GM04503 (cell line): ENCODE results near the gene RDX.

ENCODE experiments used
- DNase-seq: peaks from one replicate; pipeline ENCODE4 v3.0.0-alpha.2; 2012; ENCODE audit warnings: low read depth

RDX gene

DNA sequence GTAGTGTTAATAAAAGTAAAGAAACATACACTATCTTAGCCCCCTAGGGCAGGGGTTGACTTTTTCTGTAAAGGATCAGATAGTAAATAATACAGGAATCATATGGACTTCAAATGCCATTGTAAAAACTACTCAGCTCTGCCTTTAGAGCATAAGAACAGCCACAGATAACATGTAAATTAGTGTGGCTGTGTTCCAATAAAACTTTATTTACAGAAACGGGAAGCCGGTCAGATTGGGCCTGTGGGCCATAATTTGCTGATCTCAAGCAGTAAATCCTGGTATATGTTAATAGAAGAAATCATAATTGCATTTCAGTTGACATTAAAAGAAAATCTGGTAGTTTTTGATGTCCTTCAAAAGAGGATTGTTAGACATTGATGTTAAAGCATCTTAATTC is 126.7 kb downstream of the RDX start:
- no peak for DNase-seq

DNA sequence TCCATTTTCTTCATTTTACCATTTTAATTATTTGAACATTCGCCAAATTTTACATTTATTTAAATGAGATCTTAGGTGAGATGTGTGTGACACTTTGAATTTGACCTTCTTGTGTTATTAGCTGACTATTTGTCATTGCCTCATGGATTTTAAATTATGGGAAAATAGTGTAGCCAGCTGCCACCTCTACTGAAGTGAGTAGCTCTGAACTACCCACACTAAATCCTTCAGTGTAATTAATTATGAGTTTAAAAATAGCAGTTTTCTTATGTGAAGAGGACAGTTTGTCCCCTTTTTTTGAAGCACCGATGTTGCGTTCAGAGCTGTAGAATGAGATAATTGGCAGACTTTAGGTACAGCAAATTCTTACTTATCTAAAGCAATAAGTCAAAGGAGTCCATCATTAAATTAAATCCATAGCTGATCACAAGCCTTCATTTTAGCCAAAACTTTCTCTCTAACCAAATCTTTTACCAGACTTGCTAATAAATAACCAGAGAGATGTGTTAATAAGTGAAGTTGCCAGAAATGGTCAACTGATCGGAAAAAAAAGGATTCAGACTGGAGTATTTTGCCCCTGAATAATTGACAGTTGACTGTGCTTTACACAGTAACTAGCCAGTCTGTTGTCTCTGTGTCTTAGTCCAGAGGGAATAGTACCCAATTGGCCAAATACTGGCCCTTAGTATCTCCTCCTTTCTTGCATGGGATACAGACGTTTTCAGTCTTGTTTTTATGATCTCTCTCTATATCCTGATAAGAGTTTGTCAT is 128.2 kb downstream of the RDX start:
- DNase-seq, result no peak

DNA sequence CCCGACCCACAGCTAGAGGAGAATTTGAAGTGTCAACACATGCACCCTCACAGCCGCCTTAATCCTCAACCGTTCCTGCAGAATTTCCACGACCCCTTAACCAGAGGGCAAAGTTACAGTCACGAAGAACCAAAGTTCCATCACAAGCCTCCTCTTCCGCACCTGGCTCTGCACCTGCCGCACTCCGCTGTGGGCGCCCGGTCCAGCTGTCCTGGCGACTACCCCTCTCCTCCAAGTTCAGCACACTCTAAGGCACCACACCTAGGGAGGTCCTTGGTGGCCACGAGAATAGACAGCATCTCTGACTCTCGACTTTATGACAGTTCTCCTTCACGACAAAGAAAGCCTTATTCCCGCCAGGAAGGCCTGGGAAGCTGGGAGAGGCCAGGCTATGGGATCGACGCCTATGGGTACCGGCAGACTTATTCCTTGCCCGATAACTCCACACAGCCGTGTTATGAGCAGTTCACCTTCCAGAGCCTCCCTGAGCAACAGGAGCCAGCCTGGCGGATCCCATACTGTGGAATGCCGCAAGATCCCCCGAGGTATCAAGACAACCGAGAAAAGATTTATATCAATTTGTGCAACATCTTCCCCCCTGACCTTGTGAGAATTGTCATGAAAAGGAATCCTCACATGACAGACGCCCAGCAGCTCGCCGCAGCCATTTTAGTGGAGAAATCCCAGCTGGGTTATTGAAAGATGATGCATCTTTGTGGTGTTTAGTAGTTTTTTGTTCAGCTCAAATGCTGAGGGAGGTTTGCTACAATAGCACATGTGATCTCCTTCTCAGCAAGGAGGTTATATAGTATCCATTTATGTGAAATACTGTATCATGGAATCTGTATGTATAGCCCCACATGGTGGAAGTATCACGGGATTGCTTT is 131.1 kb downstream of the RDX start:
- no peak for DNase-seq

DNA sequence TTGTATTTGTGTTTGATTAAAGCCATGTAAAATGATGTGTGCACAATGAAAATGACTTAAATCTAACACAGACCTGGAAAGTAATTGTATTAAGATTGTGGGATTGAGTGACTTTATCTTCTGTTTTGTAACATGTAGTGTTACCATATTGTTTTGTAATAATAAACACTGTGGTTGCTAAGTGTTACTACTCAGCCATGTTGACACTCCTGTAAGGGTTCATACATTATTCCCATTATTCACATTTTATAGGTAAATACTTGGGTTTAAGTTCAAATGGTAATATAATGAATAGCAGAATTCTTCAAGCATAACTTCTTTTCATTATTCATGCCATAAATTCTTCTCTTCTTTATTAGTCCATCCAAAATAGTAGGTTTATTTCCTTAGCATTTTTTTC is 134.2 kb downstream of the RDX start:
- no peak for DNase-seq

DNA sequence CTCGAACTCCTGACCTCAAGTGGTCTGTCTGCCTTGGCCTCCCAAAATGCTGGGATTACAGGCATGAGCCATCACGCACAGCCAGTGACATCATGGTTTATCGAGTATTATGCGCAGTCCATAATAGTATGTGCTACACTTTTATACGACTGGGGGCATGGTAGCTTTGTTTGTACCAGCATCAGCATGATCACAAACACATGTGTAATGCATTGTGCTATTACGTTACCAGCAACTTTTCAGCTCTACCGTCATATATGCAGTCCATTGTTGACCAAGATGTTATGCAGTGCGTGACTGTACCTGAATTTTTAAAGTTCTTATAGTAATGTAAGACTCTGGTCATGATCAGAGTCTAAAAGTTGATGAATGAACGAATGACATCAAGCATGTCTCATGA is 135.4 kb downstream of the RDX start:
- no peak for DNase-seq

DNA sequence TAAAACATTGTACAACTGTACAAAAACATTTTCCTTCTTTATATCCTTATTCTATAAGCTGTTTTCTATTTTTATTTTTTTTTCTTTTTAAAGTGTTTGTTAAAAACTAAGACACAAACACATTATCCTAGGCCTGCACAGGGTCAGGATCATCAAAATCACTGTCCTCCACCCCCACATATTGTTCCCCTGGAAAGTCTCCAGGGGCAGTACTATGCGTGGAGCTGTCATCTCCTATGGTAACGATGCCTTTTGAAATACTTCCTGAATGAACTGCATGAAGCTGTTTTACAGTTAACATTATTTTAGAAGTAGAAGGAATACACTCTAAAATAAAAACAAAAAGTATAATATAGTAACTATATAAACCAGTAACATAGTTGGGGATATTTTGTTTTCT is 136.0 kb downstream of the RDX start:
- DNase-seq, result no peak

DNA sequence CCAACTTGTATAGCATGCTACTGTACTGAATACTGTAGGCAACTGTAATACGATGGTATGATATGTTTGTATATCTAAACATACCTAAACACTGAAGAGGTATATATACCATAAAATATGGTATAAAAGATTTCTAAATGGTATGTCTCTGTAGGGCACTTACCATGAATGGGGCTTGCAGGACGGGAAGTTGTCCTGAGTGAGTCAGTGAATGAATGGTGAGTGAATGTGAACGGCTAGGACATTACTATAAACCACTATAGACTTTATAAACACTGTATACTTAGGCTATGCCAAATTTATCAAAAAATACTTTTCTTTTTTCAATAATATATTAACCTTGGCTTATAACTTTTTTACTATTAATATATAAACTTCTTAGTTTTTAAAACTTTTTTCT is 136.4 kb downstream of the RDX start:
- DNase-seq, result no peak

DNA sequence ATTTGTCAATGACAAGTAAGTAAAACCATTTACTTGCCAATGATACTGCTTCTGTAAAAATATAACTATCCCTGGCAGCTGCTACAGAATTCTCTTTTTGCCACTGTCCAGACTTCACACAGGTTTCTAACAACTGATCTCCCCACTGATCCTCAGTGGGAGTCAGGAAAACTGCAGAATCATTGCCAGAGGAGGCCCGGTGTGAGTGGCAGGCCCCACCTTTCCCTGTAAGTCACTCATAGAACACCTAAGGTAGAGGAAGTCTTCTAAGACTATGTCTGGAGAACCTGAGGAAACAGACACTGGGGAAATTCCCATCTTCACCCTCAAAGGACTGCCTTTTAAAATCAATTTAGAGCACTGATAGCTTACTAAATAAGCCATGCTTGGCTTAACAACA is 136.9 kb downstream of the RDX start:
- no peak for DNase-seq

DNA sequence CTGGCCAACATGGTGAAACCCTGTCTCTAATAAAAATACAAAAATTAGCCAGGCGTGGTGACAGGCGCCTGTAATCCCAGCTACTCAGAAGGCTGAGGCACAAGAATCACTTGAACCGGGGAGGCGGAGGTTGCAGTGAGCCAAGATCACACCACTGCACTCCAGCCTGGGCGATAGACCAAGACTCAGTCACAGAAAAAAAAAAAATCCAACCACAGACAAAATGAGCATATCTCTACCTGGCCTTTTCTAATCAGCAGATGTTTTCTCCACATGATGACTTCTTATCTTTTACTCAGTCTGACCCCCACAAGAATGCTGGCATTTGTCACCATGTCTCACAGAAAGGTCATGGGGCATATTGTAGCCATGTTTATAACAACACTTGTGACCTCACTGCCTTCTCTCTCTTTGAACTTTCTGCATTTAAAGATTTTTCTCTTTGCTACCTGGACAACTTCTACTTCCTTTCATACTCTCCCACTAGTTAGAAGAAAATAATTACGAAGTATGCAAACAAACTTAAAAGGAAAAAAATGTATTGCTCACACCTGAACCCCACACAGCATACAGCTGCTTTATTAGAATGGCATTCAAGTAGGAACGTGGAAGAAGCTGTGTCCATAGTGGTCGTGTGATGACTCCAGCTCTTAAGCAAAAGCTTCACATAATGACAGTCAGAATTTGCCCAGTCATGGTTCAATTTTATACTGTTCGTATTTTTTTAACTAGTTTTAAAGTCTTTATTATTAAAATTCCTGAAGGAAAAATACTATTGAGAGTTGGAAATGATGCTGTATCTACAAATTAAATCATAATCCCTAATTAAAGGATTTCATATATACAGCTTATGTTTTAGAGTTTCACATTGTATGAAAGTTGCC is 137.9 kb downstream of the RDX start:
- DNase-seq, result no peak

DNA sequence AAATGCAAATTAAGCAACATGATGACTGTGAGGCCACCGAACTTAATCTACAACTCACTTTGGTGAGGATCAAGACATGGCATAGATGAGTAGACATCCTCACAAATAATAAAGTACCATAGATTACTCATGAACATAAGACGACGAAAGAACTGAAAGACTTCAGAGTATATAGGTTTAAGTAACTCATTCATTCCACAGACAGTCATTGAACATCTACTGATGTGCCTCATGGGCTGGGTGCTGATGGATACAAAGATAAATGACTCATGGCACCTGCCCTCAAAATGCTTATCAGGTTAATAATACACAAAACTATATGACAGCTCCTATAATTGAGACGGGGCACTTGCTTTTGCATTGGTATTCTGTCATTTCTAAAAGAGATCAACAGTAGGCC is 139.9 kb downstream of the RDX start:
- no peak for DNase-seq

DNA sequence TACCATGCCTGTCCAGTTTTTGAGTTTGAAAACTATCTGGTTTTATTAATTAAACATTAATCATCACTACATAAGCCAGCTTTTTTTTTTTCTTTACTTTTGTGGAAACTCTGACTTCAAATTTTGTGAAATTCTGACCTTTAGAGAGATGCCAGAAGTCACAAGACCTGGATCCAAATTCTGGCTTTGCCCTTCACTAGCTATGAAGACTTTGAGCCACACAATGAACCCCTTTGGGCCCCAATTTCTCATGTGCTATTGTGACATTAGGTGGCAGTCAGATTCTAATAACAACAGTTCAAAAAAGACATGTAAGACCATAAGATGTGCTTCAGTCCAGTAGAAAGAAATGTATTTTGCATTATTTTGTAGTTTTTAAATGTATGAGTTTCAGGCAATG is 142.9 kb downstream of the RDX start:
- DNase-seq, result no peak

DNA sequence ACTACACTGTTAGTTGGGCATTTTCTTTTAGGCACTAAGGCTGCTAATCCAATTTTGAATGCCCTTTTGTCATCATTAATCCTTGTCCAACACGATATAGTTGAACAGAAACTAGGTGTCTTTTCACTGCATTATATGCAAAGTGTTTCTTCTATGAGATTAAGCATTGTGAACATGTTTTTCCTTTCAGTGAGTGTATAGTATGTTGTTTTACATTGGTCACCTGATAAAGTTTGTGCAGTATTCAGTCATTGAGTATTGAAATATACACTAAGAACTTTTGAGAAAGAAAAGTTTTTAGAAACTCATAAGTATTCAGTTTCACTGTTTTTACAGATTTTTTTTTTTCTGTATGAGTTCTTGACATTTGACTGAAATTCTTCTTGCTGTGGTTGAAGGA is 144.2 kb downstream of the RDX start:
- no peak for DNase-seq

DNA sequence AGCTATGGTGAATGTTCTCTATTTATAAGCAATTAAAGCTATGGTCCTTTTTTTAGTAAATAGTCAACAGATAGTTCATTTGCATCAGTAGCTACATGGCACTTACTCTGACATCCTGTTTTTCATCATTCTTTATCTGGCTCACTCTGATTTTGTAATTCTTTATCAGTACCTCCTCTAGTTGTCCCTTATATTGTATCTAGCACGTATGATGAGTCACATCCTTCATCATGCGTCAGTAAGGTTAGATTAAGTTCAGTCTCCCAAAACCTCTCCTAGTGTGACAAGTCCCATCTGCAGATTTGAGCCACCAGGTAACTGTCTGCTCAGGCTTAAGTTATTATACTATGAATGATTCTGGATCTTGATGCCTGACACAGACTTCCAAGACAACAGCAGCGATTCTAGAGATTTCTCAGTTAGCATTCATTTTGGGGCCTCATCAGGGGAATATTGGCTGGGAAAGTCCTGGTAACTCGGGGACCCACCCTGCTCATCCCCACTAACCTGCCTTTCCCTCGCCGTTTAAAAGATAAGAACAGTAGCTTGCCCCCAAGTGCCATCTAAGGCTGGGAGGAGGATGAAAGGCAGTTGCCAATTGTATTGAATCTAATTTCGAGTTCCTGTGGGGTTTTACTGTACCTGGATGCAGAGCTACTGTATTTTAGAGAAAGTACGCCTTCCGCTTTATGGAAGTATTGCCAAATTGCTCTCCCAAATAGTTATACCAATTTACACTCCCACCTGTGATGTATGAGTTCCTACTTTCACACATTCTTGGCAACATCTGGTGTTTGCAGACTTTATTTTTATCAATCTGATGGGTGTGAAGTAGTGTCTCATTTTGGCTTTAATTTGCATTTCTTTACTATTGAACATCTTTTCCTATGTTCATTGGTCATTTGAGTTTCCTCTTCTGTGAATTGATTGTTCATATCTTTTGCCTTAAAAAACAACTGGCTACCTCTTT is 147.4 kb downstream of the RDX start:
- no peak for DNase-seq

DNA sequence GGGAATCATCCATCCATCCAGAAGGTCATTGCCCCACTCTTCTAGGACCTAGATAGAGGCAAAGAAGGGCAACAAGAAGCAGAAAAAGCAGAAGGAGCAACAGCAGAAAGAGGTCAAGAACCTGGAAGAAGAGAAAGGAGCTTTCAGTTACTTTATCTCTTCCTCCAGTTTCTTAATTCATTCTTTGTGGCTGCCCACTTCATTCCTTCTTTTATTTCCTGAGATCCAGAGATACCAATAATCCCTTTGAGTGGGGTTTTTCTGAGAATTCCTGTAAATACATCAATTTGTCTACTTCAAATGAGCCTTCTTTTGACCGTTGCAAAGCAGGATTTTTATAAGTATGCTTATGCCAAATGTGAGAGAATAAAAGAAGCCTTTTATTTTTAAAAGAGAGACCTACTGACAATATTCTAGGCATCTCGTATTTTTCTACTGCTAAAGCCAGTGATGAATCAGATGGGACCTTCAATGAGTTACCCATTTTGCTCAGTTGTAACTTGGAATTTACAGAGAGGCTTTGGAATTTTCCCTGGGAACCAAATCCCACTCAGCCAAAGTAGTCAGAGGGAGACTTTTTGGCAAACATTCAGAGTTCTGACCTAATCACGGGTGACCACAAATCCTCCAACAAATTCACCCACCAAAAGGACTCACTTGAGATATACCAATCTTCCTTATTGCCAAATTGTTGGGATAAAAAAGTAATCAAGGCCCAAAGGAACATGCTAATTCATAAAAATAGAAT is 148.3 kb downstream of the RDX start:
- DNase-seq, result peak; percentile 31

DNA sequence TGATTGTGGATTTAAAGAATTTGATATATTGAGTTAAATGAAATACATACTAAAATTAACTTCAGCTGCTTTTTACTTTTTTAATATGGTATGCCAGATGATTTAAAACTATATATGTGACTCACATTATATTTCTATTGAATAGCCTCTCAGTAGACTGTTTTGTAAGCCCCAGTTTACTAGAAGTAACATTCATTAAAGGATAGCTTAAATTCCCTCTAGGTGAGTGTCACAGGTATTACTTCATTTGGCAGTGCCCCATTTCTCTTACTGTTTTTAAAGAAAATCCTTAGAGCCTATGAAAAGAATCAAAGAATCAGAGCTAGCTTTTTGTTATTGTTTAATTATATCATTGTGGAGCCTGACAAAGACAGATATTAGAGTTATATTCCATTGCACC is 154.6 kb downstream of the RDX start:
- no peak for DNase-seq

DNA sequence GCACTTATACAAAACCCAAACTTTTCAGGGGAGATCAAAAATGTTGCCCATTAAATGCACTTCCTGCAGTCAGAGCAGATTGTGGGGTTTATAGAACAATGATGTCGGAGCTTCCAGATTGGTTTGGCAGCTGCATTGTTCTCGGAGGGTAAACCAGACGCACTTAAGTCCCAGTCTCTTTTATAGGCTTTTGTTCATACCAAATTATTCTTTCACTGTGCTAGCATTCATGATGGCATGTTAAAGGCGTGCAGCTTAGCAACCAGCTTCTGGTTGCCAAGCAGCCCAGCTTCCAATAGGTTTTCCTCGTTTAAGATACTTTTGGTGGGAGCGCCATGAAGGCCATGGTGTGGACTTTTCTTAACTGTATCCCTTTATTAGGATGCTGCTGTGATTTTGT is 162.3 kb downstream of the RDX start:
- DNase-seq, result no peak

DNA sequence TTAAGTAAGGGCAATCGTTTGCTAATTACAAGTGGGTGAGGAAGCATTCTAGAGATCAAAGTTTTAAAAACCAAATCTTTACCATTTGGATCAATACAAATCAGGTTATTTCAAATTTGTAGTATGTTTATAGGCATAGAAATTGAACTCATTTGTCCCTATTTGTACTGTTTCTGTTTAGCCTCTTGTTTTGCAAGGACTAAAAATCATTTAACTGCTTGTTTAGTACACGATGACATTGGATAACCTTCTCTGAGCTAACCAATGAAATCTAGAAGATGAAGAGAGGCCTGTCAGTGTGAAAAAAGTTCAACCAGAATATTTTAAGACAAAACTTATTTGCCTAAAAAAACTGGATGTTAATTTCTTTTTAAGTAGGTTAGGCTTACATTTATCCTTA is 163.3 kb downstream of the RDX start:
- no peak for DNase-seq

DNA sequence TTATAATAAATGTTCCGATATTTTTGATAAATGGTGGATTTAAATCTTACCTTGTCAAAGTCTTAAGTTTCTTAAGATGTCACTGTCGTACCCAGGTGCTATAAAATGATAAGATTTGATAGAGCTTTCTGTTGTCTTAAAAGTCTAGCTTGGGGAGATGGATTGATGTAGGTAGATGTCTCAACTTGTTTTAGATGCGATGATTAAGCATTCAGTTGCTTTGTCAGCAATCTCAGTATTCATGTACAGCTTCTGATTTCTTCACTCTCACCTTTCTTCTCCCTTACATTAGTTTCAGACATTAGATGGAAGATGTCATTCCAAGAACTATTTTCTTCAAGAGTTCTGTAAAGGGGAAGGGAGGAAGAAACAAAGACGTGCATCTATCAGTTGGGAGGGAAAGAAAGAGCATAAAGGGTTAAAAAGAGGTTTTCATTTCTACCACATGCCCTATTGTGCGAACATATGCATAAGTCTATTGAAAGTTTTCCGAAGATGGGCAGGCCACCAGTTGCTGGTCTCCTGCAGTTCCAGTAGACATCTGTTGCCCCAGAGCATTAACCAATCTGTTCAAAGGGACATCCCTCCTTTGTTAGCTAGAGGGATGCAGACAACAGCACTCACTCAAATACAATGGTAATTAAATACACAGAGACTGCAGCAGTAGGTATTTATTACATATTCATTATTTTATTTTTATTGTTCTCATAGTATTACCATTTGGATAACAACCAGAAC is 164.9 kb downstream of the RDX start:
- DNase-seq, result no peak

DNA sequence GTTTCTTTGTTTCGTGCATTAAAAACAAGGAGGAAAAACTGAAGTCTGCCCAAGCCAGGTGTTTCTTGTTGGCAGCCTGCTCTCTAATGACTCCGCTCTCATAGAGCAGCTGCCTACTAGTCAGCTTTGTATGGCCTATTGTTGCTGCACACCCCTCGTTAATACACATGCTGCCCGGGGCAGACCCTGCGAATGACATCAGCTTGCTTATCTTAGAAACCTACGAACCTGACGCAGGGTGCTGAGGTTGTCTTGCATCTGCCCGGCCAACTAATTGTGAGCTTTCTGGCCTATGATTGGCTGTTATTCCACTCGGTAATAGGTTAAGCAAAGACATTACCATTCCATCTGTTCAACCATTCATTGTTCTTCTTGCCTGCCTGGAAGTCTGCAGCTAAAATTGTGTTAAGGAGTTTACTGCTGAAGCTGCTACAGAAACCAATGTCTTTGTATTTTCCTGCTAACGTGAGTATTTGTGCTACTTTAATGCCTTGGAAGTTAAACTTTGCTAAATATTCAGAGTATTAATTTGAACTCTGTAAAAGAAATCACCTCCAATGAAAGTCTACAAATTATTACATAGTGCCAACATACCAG is 165.7 kb downstream of the RDX start:
- DNase-seq, result no peak
